Measurements from ENCODE around the gene HIP1. TPM values are rescaled to one million over a fixed set of nuclear protein-coding genes. Genes with fewer than 3 reads are reported as not detected.

The HIP1 gene
- total and polyA plus RNA-seq, 9 of the 15 experiments (the other 6 are each of a cell fraction or from before 2014, with no cell fraction given) = 2.4 to 13.7 (median 9.5) TPM

- TF ChIP-seq PBX2 (CRISPR knock-in tag; IDR thresholded peaks at IDR 0.05; ENCODE audit: low read depth) (no peak), PBX2 (tag; conservative IDR thresholded peaks at IDR 0.05; ENCODE audit: low read depth) (no peak), THAP12 (CRISPR knock-in tag; IDR thresholded peaks at IDR 0.05) (no peak), ETS2 (tag; IDR thresholded peaks at IDR 0.05; ENCODE audit: borderline replicate concordance, poor library complexity, severe bottlenecking) (no peak), CC2D1A (IDR thresholded peaks at IDR 0.05) (no peak), PML (IDR thresholded peaks at IDR 0.05; ENCODE audit: low read length) (no peak; the same call in 1 of the 2 replicates), POLR3A (IDR thresholded peaks at IDR 0.05; ENCODE audit: borderline replicate concordance, extremely low read depth, insufficient read depth, insufficient read length) (no peak), ZNF696 (CRISPR knock-in tag; conservative IDR thresholded peaks at IDR 0.05) (no peak), BRD4 (IDR thresholded peaks at IDR 0.05) (no peak), NR2C2 (CRISPR knock-in tag; IDR thresholded peaks at IDR 0.05) (no peak; the same call in 1 of the 2 replicates), NR2C2 (tag; IDR thresholded peaks at IDR 0.05) (peak; percentile 50; the same call in 1 of the 2 replicates), BRF1 (IDR thresholded peaks at IDR 0.05; ENCODE audit: borderline replicate concordance, extremely low read depth, insufficient read length) (no peak), KAT7 (CRISPR knock-in tag; IDR thresholded peaks at IDR 0.05; ENCODE audit: borderline replicate concordance) (no peak), EGR1 (conservative IDR thresholded peaks at IDR 0.05) (no peak), ATF3 (IDR thresholded peaks at IDR 0.05) (peak; percentile 99), ATF3 (CRISPR knock-in tag; conservative IDR thresholded peaks at IDR 0.05) (peak; percentile 73; the same call in 1 of the 2 replicates), HNRNPH1 (optimal IDR thresholded peaks at IDR 0.05; ENCODE audit: low read depth, low read length) (no peak)
These were observed 114.5 kb downstream of the HIP1 start (continued) for GRCh38 chr7:75624134-75624832.
